K562 (cell line): ENCODE data around the gene FAM20C.

Experiments used
- ATF4 ChIP-seq: fragments of 450-650 bp; formaldehyde crosslinking; IDR thresholded peaks from 2 replicates; pipeline ENCODE4 v1.4.0; 2022; ENCODE audit warnings: mild to moderate bottlenecking, moderate library complexity
- FOXK1 ChIP-seq: sonication (generic); formaldehyde crosslinking; IDR thresholded peaks from 2 replicates; pipeline ENCODE4 v1.8.0; 2022; ENCODE audit warnings: missing genetic modification reagents, mild to moderate bottlenecking, borderline replicate concordance
- MAZ ChIP-seq, 2 experiments: fragments of 450-650 bp in 1 of 2; sonication (generic) in 1 of 2; formaldehyde crosslinking; IDR thresholded peaks in 1 of 2; conservative IDR thresholded peaks in 1 of 2; 2 replicates each; pipeline versions ENCODE4 v1.4.0 to v1.5.0; 2020; ENCODE audit warnings: mild to moderate bottlenecking in 1 of 2, missing genetic modification reagents in 1 of 2
- TAF1 ChIP-seq: IDR thresholded peaks from 2 replicates; pipeline ENCODE4 v1.6.1; 2011; ENCODE audit warnings: mild to moderate bottlenecking, low read length, moderate library complexity; ENCODE audit not compliant: insufficient read depth, control insufficient read depth, severe bottlenecking; ENCODE audit errors: extremely low read depth
- ZNF143 ChIP-seq: sonication (generic); formaldehyde crosslinking; IDR thresholded peaks from 2 replicates; pipeline ENCODE4 v1.9.0; 2022; ENCODE audit warnings: mild to moderate bottlenecking, missing genetic modification reagents
- ZNF445 ChIP-seq: fragments of 250-450 bp; sonication (Bioruptor Pico); IDR thresholded peaks from 2 replicates; pipeline ENCODE4 v1.4.0; 2020; ENCODE audit warnings: low read depth, mild to moderate bottlenecking, moderate library complexity
- ZSCAN29 ChIP-seq: fragments of 450-650 bp; IDR thresholded peaks from 2 replicates; pipeline ENCODE4 v1.6.1; 2017
- TF ChIP-seq, protein P1 (sequence below): sonication (generic); formaldehyde crosslinking; IDR thresholded peaks from 2 replicates; pipeline ENCODE4 v1.9.0; 2022; ENCODE audit warnings: mild to moderate bottlenecking, missing genetic modification reagents

DNA sequence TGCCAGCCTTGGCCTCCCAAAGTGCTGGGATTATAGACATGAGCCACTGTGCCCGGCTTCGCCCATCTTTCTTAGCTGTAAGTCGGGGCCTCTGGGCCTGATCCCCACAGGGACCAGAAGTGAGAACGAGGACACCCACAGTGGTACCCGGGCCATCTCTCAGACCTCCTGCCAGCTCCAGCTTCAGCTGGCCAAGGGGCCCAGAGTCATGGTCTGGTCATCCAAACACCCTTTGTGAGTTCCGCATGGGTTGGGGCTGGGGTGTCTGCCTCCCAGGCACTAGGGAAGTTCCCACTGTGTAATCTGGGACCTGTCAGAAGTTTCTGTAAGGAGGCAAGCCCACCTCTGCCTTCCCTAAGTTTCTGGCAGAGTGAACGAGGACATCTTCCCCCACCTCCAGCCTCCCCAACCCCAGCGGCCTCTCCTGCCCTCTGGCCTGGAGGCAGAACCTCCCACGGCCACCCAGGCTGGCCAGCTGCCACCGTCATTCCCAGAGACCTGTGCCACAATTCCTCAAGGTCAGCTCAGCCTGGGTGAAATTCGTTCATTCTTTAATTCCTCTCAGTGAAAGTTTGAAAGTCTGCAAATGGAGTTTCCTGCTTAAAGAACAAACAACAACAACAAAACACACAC is 78.1 kb downstream of the FAM20C start:
- TF ChIP-seq, protein P1, sequence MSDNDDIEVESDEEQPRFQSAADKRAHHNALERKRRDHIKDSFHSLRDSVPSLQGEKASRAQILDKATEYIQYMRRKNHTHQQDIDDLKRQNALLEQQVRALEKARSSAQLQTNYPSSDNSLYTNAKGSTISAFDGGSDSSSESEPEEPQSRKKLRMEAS (CRISPR knock-in tag), result no peak
- no peak for TF ChIP-seq TAF1
- no peak for TF ChIP-seq FOXK1
- no peak for TF ChIP-seq ZSCAN29
- no peak for TF ChIP-seq ATF4
- TF ChIP-seq MAZ (CRISPR knock-in tag; conservative IDR thresholded peaks at IDR 0.05 in 1 of 2, IDR thresholded peaks at IDR 0.05 in 1 of 2), result no peak
- TF ChIP-seq ZNF445 (CRISPR knock-in tag), result no peak
- TF ChIP-seq ZNF143, result no peak
